Inflammatory macrophage treated with lipopolysaccharide for 1 hour (primary cell): Measurements from ENCODE around the gene RNF175.

Experiments
- DNase-seq, 2 donors: peaks; one replicate each; pipeline ENCODE4 v3.0.0-alpha.2; 2020 to 2022

The RNF175 gene

DNA sequence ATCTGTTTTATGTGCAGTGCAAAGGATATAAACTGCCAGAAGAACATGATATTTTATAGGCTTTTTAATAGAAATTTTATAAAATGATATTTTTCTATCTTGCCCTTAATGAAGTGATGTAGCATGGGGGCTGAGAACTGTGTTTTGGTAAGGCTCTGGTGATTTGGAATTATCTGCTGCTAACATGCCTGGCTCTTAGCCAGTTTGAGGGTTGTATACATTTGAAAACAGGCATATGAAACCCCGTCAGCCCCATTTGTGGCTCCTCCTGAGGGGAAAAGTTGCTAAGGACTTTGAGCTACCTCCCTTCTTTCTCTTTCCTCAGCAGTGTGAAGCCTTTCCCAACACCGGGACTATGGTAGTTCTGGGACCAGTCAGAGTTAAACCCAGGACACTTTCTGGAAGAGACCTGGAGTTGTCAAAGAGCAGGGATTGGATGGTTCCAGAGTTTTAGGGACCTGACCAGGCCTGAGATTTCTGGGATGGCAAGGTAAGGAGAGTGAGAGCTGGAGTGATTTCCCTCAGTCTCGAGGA is 24.4 kb upstream of the RNF175 start:
- DNase-seq: no peak

GRCh38 chr4:153782581-153782980 is 22.8 kb upstream of the RNF175 start:
- no peak for DNase-seq

DNA sequence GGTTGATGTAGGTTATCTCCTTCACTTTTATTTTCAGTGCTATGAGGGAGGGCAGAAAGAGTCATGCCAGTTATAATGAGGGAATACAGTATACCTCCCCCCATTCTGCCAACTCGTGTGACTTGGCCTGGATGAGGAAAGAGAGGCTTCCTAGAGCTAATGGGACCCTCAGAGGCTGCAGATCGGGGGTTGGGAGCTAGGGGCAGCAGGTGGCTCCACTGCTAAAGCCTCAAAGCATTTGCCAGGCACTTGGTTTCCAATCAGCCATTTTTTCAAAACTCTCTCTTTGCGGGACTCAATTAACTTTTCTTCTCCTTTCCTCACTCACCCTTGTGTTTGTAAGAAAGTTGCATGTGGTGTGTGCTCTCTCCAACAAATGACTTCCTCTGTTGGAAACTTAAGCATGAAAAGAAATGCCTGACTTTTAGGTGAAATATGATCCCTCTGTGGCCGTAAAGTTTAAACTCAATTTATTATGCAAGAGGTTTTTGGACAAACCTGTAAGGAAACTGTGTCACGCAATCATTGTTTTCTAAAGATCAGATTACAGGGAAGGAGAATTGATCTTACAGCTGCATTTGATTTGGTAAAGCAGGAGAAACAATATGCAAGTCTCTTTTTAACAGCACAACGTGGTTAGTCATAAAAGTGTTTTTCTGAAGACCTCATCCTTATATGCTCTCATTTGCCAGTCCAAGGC is 22.0 kb upstream of the RNF175 start:
- DNase-seq: no peak

GRCh38 chr4:153781280-153781679 is 21.5 kb upstream of the RNF175 start:
- no peak for DNase-seq

- DNase-seq: no peak
Observed at GRCh38 chr4:153780876-153781275, 21.1 kb upstream of the RNF175 start.

DNA sequence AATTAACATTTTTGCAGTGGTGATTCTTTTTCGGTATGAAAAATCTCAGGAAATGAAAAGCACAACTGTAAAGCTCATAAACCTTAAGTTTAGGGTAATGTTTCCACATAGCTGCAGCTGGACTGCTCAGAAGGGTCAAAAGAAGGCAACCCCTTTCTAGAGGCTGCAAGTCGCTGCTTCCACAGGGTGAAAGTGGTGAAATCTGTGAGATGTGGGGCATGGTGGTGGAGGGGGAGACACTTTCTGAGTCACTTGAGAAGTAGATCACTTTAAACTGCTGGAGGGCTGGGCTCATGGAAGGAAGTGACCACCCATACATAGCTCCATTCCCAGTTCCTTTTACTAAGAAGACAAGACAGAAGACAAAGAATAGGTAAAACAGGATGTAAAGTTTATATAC is 20.4 kb upstream of the RNF175 start:
- DNase-seq: no peak

- DNase-seq: no peak
Observed at GRCh38 chr4:153778383-153778782, 18.6 kb upstream of the RNF175 start.

- no peak for DNase-seq
Observed at GRCh38 chr4:153777421-153777820, 17.6 kb upstream of the RNF175 start.

DNA sequence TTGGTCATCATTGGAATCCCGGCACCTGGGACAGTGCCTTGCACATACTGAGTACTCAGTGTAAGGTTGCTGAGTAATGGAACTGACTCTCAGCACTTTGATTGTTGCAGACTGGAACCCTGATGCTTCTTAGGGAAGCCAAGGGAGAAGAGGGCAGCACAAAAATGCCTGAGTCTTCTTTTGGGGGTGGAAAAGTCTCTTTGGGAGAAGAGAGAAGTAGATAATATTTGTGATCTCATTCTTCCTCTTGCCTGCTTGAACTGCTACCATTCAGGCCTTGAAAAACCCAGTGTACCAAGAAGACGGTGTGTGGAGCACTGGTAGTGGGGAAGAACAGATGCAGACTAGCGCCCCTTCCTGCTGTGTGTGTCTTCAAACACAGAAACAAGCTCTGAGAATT is 16.8 kb upstream of the RNF175 start:
- DNase-seq: no peak

DNA sequence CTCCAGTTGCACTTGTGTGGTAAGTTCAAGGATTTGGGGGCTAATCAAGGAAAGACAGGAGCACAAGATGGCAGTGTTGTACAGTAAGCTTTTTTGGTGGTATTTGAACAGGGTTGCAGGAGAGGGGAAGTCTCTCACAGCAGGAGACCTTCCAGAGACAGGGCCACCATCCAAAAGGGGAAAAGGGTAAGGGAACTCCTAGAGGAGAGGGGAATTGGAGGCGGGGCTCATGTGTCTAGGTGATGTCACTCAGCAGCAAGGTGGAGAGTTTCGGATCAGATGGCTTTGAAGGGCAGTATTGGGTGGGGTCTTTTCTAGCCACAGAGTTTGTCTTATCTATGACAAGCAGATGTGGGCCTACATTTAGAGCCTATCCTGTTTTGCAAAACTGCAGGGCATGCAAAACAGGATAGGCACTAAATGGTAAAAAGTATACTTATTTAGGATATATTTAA is 13.4 kb upstream of the RNF175 start:
- DNase-seq: no peak

DNA sequence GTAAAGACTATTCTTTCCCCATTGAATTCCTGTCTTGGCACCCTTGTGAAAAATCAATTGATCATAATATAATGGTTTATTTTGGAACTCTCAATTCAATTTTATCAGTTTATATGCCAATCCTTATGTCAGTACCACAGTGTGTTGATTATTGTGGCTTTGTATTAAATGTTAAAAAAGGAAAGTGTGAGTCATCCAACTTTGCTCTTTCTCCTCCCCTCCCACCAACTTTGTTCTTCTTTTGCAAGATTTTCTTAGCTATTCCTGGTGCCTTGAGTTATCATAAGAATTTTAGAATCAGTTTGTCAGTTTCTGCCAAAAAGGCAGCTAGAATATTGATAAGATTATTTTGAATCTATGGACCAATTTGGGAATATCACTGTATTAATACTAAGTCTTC is 11.2 kb upstream of the RNF175 start:
- DNase-seq: peak; percentile 34 to 38

DNA sequence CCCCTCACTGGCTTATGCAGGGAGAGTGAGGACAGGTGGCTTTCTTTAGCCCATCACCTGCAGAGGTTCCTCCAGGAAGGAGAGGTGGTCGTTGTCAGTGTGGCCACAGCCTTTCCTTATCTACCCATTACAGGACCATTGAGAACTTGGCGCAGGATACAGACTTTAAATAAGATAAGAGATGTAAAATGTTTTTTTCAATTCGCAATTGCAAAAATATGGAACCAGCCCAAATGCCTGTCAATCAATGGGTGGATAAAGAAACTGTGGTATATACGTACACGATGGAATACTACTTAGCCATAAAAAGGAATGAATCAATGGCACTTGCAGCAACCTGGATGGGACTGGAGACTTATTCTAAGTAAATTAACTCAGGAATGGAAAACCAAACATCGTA is 6.9 kb upstream of the RNF175 start:
- DNase-seq: no peak

DNA sequence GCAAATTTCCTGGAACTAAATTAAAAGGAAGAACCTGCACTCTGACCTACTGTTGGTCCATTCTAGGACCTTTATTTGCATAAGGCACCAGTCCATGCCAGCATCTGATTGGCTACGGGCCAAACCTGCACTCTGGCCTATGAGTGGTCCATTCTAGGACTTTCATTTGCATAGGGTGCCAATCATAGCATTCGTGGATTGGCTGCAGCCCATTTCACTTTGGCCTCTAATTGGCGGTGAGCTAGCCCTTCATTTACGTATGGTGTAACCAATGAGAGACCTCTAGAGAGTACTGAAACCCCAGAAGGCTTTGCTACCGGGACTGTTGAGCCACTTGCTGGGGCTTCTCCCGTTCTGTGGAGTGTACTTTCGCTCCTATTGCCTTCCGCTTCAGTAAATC is 6.1 kb upstream of the RNF175 start:
- DNase-seq: no peak

GRCh38 chr4:153764601-153765368 is 5.0 kb upstream of the RNF175 start:
- no peak for DNase-seq

GRCh38 chr4:153763404-153763803 is 3.6 kb upstream of the RNF175 start:
- peak in 1 of 2 donors; percentile 50 for DNase-seq

DNA sequence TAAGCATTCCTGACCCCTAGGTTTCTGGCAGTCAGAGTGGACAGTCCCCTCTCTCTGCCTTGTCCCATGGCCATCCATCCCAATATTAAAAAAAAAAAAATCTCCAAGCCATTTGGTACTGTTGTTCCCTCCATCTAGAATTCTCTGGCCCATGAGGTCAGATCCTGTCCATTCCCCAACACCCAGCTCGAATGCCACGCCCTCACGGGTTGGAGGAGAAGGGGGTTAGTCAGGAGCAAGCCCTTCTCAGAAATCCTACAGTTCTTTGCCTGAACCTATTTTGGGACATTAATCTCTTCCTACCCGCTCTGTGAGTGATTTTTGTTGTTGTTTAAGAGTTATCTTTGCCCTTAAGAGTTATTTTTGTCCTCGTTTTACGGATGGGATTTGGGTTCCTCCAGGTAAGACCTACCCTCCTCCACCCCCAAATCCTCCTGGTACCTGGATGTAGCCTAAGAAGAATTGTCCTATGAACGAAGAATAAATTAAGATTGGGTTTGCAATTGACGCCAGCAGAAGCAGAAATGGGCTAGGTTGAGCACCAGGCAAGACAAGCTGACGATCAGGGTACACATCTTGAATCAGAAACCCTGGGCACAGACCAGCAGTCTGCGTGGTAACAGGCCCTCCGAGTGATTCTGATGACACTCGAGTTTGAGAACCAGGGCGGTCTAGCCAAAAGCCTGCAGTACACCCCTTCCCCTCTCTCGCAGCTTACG is 977 bp downstream of the RNF175 start:
- no peak for DNase-seq

GRCh38 chr4:153758136-153758535 is 1.7 kb downstream of the RNF175 start:
- no peak for DNase-seq

- DNase-seq: peak; percentile 48 to 64
Observed at GRCh38 chr4:153757407-153757806, 2.4 kb downstream of the RNF175 start.

- no peak for DNase-seq
Observed at GRCh38 chr4:153755186-153755585, 4.6 kb downstream of the RNF175 start.

- DNase-seq: peak; percentile 74 to 93
Observed at GRCh38 chr4:153750197-153750817, 9.5 kb downstream of the RNF175 start.

DNA sequence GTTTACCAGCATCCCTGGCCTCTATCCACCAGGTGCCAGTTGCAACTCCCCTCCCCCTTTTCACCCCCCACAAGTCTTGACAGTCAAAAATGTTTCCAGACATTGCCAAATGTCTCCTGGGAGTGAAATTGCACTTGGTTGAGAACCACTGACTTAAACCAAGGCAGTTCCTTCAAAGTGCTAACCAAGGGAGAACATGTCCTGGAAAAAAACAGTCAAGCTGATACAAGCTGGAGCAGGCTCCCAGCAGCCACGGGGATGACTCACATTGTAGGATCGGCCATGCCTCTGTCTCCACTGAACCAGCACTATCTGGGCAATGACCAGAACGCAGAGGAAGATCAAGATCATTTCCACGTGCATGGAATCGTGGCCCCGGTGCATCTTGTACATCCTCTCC is 11.4 kb downstream of the RNF175 start:
- peak in 1 of 2 donors; percentile 18 for DNase-seq

DNA sequence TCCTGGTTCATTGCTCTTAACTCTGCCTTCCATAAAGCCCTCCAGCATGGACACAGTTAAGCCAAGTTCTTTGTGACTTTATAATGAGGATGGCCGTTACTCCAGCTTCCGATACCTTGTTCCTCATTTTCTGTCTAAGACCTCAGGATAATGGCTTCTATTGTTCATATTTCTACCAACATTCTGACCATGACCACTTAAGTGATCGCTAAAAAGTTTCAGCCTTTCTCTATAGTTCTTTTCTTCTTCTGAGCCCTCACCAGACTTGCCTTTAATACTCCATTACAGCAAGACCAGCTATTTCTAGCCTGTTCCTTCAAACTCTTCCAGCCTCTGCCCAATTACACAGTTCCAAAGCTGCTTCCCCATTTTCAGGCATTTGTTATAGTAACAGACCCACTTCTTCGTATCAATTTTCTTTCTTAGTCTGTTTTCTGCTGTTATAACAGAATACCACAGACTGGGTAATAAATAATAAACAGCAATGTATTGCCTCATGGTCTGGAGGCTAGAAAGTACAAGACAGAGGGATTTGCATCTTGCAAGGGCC is 12.3 kb downstream of the RNF175 start:
- peak; percentile 23 to 43 for DNase-seq

DNA sequence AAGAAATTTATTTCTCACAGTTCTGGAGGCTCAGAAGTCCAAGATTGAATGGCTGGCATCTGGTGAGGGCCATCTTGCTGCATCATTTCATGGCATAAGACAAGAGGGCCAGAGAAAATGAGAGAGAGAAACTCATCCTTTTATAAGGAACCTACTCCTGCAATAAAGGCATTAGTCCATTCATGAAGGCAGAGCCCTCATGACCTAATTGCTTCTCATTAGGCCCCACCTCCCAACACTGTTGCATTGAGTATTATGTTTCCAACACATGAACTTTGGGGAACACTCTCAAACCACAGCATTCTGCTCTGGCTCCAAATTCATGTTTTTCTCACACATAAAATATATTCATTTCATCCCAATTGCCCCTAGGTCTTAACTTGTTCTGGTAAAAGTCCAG is 14.2 kb downstream of the RNF175 start:
- peak; percentile 35 to 40 for DNase-seq
